WTC11 (cell line): Measurements from ENCODE around the gene ID4. TPM values are rescaled to one million over a fixed set of nuclear protein-coding genes. Genes with fewer than 3 reads are reported as not detected.

Experiments used
- ATAC-seq: fragments of 200-7000 bp; cut with Tn5 transposase; 2 replicates; pipeline ENCODE4 v1.10.0; 2021; ENCODE audit warnings: mild to moderate bottlenecking, moderate library complexity
- CTCF ChIA-PET: fragments of 300-600 bp; sonication (Branson Sonifier 250); formaldehyde crosslinking; loops from one replicate; lab custom pipeline; 2021; ENCODE audit warnings: antibody characterized with exemption; lab: Charles Lee
- POLR2A ChIA-PET: fragments of 350-600 bp; sonication (Branson Sonifier 250); formaldehyde crosslinking; loops from one replicate; lab custom pipeline; 2021; ENCODE audit warnings: antibody characterized with exemption; lab: Charles Lee
- DNase-seq: peaks from one replicate; pipeline ENCODE4 v3.0.0; 2021; ENCODE audit warnings: low spot score
- H3K27ac Mint-ChIP-seq: 2 replicates; pipeline ENCODE4 v1.8.0; 2021; ENCODE audit warnings: mixed read lengths
- H3K27me3 Mint-ChIP-seq: 2 replicates; pipeline ENCODE4 v1.8.0; 2021; ENCODE audit warnings: low read depth, mild to moderate bottlenecking, moderate library complexity, mixed read lengths
- H3K36me3 Mint-ChIP-seq: 2 replicates; pipeline ENCODE4 v1.8.0; 2021; ENCODE audit warnings: mixed read lengths
- H3K4me1 Mint-ChIP-seq: 2 replicates; pipeline ENCODE4 v1.8.0; 2022; ENCODE audit warnings: mixed read lengths
- H3K4me3 Mint-ChIP-seq: 2 replicates; pipeline ENCODE4 v1.8.0; 2021; ENCODE audit warnings: mild to moderate bottlenecking, moderate library complexity, mixed read lengths
- H3K9me3 Mint-ChIP-seq: 2 replicates; pipeline ENCODE4 v1.8.0; 2021; ENCODE audit warnings: mixed read lengths
- CBFB ChIP-seq: sonication (generic); formaldehyde crosslinking; IDR thresholded peaks from 2 replicates; pipeline ENCODE4 v1.8.1; 2022; ENCODE audit warnings: mild to moderate bottlenecking, low read depth, missing genetic modification reagents
- CREB1 ChIP-seq: sonication (generic); formaldehyde crosslinking; IDR thresholded peaks from 2 replicates; pipeline ENCODE4 v1.8.0; 2023; ENCODE audit warnings: mild to moderate bottlenecking, missing genetic modification reagents
- CREM ChIP-seq: sonication (generic); formaldehyde crosslinking; IDR thresholded peaks from 2 replicates; pipeline ENCODE4 v1.8.1; 2022; ENCODE audit warnings: mild to moderate bottlenecking, missing genetic modification reagents, moderate library complexity
- ELF4 ChIP-seq: sonication (generic); formaldehyde crosslinking; IDR thresholded peaks from 2 replicates; pipeline ENCODE4 v1.8.1; 2022; ENCODE audit warnings: low read depth, mild to moderate bottlenecking, moderate library complexity, missing genetic modification reagents
- EMX1 ChIP-seq: fragments of 250-450 bp; sonication (Bioruptor Pico); IDR thresholded peaks from 2 replicates; pipeline ENCODE4 v1.8.0; 2021; ENCODE audit warnings: mild to moderate bottlenecking
- FOXP1 ChIP-seq: sonication (generic); formaldehyde crosslinking; IDR thresholded peaks from 2 replicates; pipeline ENCODE4 v1.8.0; 2022; ENCODE audit warnings: missing genetic modification reagents, mild to moderate bottlenecking, moderate library complexity, borderline replicate concordance
- GABPB1 ChIP-seq: sonication (generic); formaldehyde crosslinking; IDR thresholded peaks from 2 replicates; pipeline ENCODE4 v1.8.1; 2023; ENCODE audit warnings: mild to moderate bottlenecking, missing genetic modification reagents
- NFATC4 ChIP-seq: fragments of 250-450 bp; sonication (Bioruptor Pico); IDR thresholded peaks from 2 replicates; pipeline ENCODE4 v1.9.0; 2021; ENCODE audit warnings: mild to moderate bottlenecking
- NFYB ChIP-seq: sonication (generic); formaldehyde crosslinking; conservative IDR thresholded peaks from 2 replicates; pipeline ENCODE4 v1.8.0; 2022; ENCODE audit warnings: low read depth, missing genetic modification reagents
- NR3C1 ChIP-seq: sonication (generic); formaldehyde crosslinking; conservative IDR thresholded peaks from 2 replicates; pipeline ENCODE4 v1.8.1; 2023; ENCODE audit warnings: low read depth, mild to moderate bottlenecking, missing genetic modification reagents
- SMAD3 ChIP-seq: sonication (generic); formaldehyde crosslinking; IDR thresholded peaks from 2 replicates; pipeline ENCODE4 v1.8.0; 2022; ENCODE audit warnings: missing genetic modification reagents, mild to moderate bottlenecking, borderline replicate concordance
- SOX15 ChIP-seq: fragments of 250-450 bp; sonication (Bioruptor Pico); IDR thresholded peaks from 2 replicates; pipeline ENCODE4 v1.9.0; 2021; ENCODE audit warnings: mild to moderate bottlenecking
- SP1 ChIP-seq: sonication (generic); formaldehyde crosslinking; conservative IDR thresholded peaks from 2 replicates; pipeline ENCODE4 v1.8.1; 2022; ENCODE audit warnings: missing genetic modification reagents
- ZBTB21 ChIP-seq: sonication (generic); formaldehyde crosslinking; IDR thresholded peaks from 2 replicates; pipeline ENCODE4 v1.8.1; 2023; ENCODE audit warnings: mild to moderate bottlenecking, missing genetic modification reagents, borderline replicate concordance
- ZNF121 ChIP-seq: sonication (generic); formaldehyde crosslinking; IDR thresholded peaks from 2 replicates; pipeline ENCODE4 v1.8.0; 2023; ENCODE audit warnings: missing genetic modification reagents
- ZNF219 ChIP-seq: sonication (generic); formaldehyde crosslinking; IDR thresholded peaks from 2 replicates; pipeline ENCODE4 v1.8.0; 2023; ENCODE audit warnings: missing genetic modification reagents, mild to moderate bottlenecking, borderline replicate concordance
- ZNF396 ChIP-seq: fragments of 250-450 bp; sonication (Bioruptor Pico); IDR thresholded peaks from 2 replicates; pipeline ENCODE4 v1.8.0; 2021; ENCODE audit warnings: mild to moderate bottlenecking, moderate library complexity, borderline replicate concordance
- total RNA-seq: library from RNA; stranded (reverse); gene quantifications from 3 replicates; pipeline ENCODE4 v1.2.3, GENCODE V29; 2021
- TF ChIP-seq, protein P1 (sequence below): fragments of 200-600 bp; IDR thresholded peaks from 2 replicates; pipeline ENCODE4 v1.8.0; 2022; ENCODE audit warnings: antibody characterized with exemption
- TF ChIP-seq, protein P2 (sequence below): fragments of 250-450 bp; sonication (Bioruptor Pico); IDR thresholded peaks from 2 replicates; pipeline ENCODE4 v1.9.0; 2021; ENCODE audit warnings: moderate library complexity, mild to moderate bottlenecking, inconsistent platforms, borderline replicate concordance
- TF ChIP-seq, protein P3 (sequence below): sonication (generic); formaldehyde crosslinking; IDR thresholded peaks from 2 replicates; pipeline ENCODE4 v1.8.1; 2023; ENCODE audit warnings: mild to moderate bottlenecking, missing genetic modification reagents
- TF ChIP-seq, protein P4 (sequence below): fragments of 250-450 bp; sonication (Bioruptor Pico); IDR thresholded peaks from 2 replicates; pipeline ENCODE4 v1.9.0; 2021; ENCODE audit warnings: mild to moderate bottlenecking, borderline replicate concordance
- TF ChIP-seq, protein P5 (sequence below): sonication (generic); formaldehyde crosslinking; IDR thresholded peaks from 2 replicates; pipeline ENCODE4 v1.8.0; 2022; ENCODE audit warnings: mild to moderate bottlenecking, missing genetic modification reagents
- TF ChIP-seq, protein P6 (sequence below): sonication (generic); formaldehyde crosslinking; IDR thresholded peaks from 2 replicates; pipeline ENCODE4 v1.8.1; 2022; ENCODE audit warnings: low read depth, mild to moderate bottlenecking, moderate library complexity, missing genetic modification reagents, borderline replicate concordance
- TF ChIP-seq, protein P7 (sequence below): sonication (generic); formaldehyde crosslinking; IDR thresholded peaks from 2 replicates; pipeline ENCODE4 v1.8.0; 2023; ENCODE audit warnings: missing genetic modification reagents

ID4 gene
- total RNA-seq, 1 experiment from 2014 or later, result 4.5 TPM

DNA sequence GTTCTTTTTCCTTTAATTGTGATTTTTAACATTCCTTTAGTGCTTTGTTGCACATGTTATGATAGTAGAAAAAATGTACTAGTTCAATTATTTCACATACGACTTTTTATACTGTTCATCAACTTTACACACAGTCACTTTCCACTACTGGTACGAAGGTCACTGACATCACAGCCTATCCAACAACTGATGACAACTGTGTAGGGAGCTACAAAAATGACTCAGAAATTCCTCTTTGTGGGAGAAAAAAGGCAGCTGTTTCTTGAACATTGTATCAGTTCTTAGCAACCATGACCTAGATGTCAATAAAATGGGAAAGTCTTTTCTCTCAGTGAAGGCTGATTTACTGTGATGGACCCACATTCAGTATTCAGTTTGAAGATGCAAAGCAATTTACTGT is 7.0 kb upstream of the ID4 start (continued):
- TF ChIP-seq, protein P1, sequence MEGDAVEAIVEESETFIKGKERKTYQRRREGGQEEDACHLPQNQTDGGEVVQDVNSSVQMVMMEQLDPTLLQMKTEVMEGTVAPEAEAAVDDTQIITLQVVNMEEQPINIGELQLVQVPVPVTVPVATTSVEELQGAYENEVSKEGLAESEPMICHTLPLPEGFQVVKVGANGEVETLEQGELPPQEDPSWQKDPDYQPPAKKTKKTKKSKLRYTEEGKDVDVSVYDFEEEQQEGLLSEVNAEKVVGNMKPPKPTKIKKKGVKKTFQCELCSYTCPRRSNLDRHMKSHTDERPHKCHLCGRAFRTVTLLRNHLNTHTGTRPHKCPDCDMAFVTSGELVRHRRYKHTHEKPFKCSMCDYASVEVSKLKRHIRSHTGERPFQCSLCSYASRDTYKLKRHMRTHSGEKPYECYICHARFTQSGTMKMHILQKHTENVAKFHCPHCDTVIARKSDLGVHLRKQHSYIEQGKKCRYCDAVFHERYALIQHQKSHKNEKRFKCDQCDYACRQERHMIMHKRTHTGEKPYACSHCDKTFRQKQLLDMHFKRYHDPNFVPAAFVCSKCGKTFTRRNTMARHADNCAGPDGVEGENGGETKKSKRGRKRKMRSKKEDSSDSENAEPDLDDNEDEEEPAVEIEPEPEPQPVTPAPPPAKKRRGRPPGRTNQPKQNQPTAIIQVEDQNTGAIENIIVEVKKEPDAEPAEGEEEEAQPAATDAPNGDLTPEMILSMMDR, result no peak
- TF ChIP-seq SOX15 (CRISPR knock-in tag) (no peak), NR3C1 (no peak), NFYB (CRISPR knock-in tag) (no peak), NFATC4 (CRISPR knock-in tag) (no peak), CBFB (no peak), SP1 (no peak)
- TF ChIP-seq, protein P2, sequence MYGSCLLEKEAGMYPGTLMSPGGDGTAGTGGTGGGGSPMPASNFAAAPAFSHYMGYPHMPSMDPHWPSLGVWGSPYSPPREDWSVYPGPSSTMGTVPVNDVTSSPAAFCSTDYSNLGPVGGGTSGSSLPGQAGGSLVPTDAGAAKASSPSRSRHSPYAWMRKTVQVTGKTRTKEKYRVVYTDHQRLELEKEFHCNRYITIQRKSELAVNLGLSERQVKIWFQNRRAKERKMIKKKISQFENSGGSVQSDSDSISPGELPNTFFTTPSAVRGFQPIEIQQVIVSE (CRISPR knock-in tag), result no peak
- TF ChIP-seq, protein P3, sequence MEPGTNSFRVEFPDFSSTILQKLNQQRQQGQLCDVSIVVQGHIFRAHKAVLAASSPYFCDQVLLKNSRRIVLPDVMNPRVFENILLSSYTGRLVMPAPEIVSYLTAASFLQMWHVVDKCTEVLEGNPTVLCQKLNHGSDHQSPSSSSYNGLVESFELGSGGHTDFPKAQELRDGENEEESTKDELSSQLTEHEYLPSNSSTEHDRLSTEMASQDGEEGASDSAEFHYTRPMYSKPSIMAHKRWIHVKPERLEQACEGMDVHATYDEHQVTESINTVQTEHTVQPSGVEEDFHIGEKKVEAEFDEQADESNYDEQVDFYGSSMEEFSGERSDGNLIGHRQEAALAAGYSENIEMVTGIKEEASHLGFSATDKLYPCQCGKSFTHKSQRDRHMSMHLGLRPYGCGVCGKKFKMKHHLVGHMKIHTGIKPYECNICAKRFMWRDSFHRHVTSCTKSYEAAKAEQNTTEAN (CRISPR knock-in tag), result no peak
- TF ChIP-seq, protein P4, sequence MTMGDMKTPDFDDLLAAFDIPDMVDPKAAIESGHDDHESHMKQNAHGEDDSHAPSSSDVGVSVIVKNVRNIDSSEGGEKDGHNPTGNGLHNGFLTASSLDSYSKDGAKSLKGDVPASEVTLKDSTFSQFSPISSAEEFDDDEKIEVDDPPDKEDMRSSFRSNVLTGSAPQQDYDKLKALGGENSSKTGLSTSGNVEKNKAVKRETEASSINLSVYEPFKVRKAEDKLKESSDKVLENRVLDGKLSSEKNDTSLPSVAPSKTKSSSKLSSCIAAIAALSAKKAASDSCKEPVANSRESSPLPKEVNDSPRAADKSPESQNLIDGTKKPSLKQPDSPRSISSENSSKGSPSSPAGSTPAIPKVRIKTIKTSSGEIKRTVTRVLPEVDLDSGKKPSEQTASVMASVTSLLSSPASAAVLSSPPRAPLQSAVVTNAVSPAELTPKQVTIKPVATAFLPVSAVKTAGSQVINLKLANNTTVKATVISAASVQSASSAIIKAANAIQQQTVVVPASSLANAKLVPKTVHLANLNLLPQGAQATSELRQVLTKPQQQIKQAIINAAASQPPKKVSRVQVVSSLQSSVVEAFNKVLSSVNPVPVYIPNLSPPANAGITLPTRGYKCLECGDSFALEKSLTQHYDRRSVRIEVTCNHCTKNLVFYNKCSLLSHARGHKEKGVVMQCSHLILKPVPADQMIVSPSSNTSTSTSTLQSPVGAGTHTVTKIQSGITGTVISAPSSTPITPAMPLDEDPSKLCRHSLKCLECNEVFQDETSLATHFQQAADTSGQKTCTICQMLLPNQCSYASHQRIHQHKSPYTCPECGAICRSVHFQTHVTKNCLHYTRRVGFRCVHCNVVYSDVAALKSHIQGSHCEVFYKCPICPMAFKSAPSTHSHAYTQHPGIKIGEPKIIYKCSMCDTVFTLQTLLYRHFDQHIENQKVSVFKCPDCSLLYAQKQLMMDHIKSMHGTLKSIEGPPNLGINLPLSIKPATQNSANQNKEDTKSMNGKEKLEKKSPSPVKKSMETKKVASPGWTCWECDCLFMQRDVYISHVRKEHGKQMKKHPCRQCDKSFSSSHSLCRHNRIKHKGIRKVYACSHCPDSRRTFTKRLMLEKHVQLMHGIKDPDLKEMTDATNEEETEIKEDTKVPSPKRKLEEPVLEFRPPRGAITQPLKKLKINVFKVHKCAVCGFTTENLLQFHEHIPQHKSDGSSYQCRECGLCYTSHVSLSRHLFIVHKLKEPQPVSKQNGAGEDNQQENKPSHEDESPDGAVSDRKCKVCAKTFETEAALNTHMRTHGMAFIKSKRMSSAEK (CRISPR knock-in tag), result no peak
- TF ChIP-seq, protein P5, sequence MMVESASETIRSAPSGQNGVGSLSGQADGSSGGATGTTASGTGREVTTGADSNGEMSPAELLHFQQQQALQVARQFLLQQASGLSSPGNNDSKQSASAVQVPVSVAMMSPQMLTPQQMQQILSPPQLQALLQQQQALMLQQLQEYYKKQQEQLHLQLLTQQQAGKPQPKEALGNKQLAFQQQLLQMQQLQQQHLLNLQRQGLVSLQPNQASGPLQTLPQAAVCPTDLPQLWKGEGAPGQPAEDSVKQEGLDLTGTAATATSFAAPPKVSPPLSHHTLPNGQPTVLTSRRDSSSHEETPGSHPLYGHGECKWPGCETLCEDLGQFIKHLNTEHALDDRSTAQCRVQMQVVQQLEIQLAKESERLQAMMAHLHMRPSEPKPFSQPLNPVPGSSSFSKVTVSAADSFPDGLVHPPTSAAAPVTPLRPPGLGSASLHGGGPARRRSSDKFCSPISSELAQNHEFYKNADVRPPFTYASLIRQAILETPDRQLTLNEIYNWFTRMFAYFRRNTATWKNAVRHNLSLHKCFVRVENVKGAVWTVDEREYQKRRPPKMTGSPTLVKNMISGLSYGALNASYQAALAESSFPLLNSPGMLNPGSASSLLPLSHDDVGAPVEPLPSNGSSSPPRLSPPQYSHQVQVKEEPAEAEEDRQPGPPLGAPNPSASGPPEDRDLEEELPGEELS, result no peak
- TF ChIP-seq, protein P6, sequence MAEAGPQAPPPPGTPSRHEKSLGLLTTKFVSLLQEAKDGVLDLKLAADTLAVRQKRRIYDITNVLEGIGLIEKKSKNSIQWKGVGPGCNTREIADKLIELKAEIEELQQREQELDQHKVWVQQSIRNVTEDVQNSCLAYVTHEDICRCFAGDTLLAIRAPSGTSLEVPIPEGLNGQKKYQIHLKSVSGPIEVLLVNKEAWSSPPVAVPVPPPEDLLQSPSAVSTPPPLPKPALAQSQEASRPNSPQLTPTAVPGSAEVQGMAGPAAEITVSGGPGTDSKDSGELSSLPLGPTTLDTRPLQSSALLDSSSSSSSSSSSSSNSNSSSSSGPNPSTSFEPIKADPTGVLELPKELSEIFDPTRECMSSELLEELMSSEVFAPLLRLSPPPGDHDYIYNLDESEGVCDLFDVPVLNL (CRISPR knock-in tag), result no peak

DNA sequence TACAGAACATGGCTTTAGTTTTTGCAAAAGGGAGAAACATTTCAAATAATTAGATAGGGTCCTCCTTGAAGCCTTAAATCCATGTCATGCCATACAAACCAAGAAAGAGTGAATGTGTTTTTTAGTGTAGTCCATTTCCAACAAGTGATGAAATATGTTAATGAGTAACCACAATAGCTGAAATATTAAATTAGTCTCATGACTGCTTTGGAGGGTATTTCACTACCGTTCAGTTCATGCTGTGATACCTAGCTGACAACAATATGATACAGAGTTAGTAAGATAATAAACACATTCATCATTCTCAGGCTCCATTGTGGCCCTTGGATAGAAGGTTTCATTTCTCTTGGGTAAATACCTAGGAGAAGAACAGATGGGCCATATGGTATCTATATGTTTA is 5.8 kb upstream of the ID4 start:
- DNase-seq (no peak), ATAC-seq (no peak)
- Mint-ChIP-seq H3K4me3 (no peak overlapping the region), H3K27me3 (peaks cover 25% of the 10 kb centered on the region), H3K4me1 (0 out of 2 replicates have a peak, but pooled peaks cover 11% of the 10 kb centered on the region), H3K36me3 (no peaks in the 10 kb centered on the region), H3K27ac (no peak overlapping the region), H3K9me3 (peaks cover 4% of the 10 kb centered on the region; the same call in 1 of the 2 replicates)
- TF ChIP-seq CREM (CRISPR knock-in tag), result no peak
- no peak for TF ChIP-seq FOXP1 (CRISPR knock-in tag)
- no peak for TF ChIP-seq ELF4 (CRISPR knock-in tag)
- no peak for TF ChIP-seq NR3C1
- TF ChIP-seq SMAD3 (CRISPR knock-in tag), result no peak
- no peak for TF ChIP-seq ZNF121 (CRISPR knock-in tag)
- no peak for TF ChIP-seq ZBTB21 (CRISPR knock-in tag)
- TF ChIP-seq GABPB1, result no peak
- TF ChIP-seq ZNF396 (CRISPR knock-in tag), result no peak
- TF ChIP-seq, protein P7, sequence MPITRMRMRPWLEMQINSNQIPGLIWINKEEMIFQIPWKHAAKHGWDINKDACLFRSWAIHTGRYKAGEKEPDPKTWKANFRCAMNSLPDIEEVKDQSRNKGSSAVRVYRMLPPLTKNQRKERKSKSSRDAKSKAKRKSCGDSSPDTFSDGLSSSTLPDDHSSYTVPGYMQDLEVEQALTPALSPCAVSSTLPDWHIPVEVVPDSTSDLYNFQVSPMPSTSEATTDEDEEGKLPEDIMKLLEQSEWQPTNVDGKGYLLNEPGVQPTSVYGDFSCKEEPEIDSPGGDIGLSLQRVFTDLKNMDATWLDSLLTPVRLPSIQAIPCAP (CRISPR knock-in tag), result no peak
- no peak for TF ChIP-seq SOX15 (CRISPR knock-in tag)
- TF ChIP-seq EMX1 (CRISPR knock-in tag), result no peak
- TF ChIP-seq ZNF219 (CRISPR knock-in tag), result no peak
- TF ChIP-seq CREB1 (CRISPR knock-in tag), result no peak
- ChIA-PET CTCF (no interaction called here), POLR2A (no interaction called here)
